Measurements from ENCODE around the gene AQP12B. TPM values are rescaled to one million over a fixed set of nuclear protein-coding genes. Genes with fewer than 3 reads are reported as not detected.

AQP12B gene
- polyA plus RNA-seq, 10 donors = 0.32 to 1.6 (median 0.74) TPM

DNA sequence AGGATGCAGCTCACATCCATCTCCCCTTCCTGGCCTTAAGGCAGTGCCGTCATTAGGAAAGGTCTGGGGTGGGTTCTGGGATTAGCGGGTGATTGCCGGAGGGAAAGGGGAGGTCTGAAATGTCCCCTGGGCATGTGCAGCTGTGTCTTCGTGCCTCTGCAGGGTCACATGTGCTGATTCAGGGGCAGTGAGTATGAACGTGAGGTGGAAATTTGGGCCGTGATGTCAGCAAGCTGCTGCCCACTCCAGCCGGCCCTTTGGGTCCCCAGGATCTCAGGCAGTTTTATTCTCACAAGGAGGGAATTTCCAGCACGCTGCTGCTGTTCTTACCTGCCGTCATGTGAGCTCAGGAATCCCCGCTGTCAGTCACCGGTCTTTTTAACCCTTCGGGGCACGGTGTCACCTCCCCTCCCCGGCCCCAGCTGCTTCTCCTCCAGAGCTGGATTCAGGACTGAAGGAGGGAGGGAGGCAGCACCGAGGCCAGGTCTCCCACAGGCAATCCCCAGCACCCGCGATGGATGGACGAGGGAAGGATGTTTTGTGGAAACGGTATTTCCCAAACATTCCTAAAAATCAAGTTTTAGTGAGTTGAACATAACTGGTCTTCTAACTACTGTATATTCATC, 33.9 kb downstream of the AQP12B start:
- DNase-seq = no peak

GRCh38 chr2:240648155-240648649, 34.5 kb downstream of the AQP12B start:
- no peak for DNase-seq

- no peak for DNase-seq
Measured at GRCh38 chr2:240647503-240648154, 35.1 kb downstream of the AQP12B start.

DNA sequence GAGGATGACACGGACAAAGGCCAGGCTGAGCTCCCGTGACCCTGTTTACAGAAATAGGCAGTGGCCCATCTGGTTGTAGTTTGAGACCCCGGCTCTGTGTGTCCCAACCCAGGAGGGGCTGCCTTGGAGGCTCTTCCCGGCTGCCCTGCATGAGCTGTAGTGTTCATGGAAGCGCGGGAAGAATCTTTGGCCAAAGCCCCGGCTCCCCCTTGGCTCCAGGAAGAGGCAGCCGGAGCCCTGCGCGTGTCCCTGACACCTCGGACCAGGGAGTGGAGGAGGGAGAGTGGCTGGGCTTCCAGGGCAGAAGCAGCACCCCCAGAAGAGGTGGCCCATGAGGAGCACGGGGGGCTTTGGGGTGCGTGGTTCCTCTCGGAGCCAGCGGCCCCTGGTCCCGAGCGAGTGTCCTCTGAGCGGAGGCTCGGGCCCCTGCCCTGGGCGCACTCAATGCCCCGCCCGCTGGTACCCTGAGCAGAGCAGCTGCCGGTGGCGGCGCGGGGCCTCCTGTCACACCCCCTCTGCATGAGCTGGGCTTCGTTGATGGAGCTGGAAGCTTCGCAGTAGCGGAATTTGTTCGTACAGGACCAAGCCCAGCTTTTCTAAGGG, 35.7 kb downstream of the AQP12B start:
- no peak for DNase-seq

- no peak for DNase-seq
Measured at GRCh38 chr2:240646176-240646899, 36.3 kb downstream of the AQP12B start.

DNA sequence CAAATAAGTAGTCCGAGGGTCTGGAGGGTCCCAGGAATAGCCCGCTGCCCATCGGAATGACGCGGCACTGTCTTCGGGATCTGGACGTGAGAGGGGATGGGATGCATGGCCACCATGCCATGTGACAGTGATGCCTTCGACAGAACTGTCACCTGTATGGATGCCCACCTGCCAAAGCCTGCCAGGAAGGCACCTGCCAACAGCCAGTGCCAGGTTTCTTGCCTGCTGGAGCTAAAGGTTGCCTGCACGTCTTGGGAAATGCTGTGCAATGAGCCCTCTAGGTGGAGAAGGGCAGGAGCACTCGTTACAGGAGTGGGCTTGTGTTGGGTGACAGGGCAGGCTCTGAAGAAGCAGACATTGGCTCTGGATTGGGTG, 36.9 kb downstream of the AQP12B start:
- no peak for DNase-seq

- DNase-seq = no peak
Measured at GRCh38 chr2:240645346-240645745, 37.3 kb downstream of the AQP12B start.

DNA sequence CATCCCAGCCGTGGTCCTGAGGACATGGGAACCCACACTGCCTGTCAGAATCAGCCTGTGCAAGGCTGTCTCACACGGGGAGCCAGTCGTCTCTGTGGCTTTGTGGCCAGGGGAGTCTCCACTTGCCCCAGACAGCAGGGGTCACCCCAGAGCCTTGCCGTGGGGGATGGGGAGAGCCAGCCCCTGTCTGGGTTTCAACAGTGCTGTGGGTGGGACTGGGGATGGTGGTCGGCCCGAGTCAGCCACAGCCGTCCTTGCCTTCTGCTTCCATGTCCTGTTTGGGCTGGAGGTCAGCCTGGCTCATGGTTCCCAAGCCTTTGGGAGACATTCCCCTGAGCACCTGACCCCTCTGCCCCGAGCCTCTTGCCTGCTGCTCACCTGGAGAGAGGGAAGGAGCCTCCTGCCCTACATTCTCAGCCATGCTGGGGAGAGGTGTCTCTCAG, 37.8 kb downstream of the AQP12B start:
- DNase-seq = no peak

GRCh38 chr2:240644171-240644651, 38.5 kb downstream of the AQP12B start:
- DNase-seq = no peak

DNA sequence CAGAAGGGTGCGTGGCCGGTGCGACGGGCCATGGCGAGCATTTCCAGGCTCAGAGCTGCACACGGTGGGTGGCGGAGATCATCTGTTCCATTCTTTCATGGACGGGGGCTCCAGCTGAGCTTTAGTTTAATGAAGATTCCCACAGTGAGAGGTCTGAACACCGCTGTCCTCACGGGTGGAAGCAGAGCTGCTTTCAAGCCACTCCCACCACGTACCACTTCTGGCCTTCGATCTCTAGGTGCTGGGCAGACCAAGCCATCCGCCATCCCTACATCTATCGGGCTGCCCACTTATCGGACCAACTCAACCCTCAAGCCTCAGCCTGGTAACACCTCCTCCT, 38.9 kb downstream of the AQP12B start:
- DNase-seq = no peak

DNA sequence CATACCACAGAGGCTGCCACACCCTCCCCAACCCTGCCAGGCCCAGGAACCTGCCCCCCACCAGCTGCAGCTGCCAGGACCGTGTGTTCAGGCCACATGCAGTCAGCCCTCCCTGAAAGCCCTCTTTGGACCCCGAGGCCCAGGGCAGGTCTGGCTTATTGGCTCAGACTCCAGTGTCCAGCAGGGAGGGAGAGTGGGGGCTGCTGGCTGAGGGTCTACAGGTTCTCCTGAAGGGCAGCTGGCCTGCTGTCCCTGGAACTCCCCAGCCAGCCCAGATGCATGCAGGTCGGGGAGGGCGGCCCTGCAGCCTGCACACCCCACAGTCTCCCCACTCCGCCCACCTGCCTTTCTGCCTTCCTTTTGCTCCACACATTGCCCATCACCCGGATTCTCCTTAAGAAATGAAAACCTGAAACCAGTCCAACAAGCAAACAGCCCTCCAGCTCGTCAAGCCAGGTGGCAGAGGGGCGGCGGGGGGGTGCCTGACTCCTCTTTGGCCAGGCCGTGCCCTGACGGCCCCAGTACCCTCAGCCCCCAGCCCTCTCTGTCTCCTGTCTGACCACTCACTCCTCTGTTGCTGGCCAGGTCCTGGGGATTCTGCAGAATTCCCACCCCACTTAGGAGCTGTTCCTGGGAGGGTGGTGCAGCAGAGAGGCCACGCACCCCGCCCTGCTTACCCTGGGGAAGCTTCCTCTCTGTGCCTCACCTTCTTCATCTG, 39.4 kb downstream of the AQP12B start:
- DNase-seq = no peak

DNA sequence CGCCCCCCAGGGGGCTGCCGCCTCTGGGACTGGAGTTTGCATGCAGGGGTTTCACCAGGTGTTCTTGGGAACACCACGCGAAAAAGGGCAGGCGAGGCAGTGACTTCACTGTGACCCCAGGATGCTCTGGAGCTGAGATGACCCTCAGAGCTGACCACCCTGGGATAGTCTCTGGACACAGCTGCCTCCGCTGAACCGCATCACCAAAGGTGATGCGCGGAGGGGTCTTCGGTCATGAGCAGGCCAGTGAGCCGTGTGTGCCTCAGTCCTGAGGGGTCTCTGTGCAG, 39.9 kb downstream of the AQP12B start:
- DNase-seq = no peak

GRCh38 chr2:240642061-240642805, 40.5 kb downstream of the AQP12B start:
- DNase-seq = no peak

DNA sequence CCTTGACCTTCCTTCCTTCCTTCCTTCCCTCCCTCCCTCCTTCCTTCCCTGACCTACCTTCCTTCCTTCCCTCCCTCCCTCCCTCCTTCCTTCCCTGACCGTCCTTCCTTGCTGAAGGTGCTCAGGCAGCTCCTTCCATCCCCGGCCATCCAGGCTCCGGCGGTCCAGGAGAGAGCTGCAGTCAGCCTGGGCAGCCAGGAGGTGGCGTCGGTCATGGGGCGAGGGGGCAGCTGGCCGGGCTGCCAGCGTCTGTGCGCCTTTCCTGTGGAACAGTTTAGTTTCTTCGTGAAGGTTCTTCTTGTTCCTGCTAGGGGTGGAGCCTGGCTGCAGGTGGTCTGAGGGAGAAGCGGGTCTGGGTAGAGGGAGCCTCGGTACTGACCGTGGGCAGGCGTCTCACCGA, 41.7 kb downstream of the AQP12B start:
- DNase-seq = no peak

DNA sequence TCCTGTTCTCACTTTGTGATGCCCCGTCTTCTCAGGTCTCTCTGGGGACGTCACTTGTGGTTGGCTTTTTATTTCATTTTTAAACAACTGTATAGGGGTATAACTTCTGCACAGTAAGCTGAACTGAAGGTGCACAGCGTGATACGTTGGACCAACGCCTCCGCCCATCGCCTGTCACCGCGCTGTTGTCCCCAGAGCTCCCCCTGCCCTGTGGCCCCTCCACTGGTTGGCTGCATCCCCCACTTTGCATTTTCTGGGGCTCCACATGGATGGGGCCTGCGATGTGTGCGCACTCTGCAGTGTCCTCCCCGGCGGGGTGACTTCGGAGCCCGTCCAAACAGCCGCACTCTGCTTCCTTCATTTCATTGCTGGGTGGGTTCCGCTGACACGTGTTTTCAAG, 43.1 kb downstream of the AQP12B start:
- no peak for DNase-seq

DNA sequence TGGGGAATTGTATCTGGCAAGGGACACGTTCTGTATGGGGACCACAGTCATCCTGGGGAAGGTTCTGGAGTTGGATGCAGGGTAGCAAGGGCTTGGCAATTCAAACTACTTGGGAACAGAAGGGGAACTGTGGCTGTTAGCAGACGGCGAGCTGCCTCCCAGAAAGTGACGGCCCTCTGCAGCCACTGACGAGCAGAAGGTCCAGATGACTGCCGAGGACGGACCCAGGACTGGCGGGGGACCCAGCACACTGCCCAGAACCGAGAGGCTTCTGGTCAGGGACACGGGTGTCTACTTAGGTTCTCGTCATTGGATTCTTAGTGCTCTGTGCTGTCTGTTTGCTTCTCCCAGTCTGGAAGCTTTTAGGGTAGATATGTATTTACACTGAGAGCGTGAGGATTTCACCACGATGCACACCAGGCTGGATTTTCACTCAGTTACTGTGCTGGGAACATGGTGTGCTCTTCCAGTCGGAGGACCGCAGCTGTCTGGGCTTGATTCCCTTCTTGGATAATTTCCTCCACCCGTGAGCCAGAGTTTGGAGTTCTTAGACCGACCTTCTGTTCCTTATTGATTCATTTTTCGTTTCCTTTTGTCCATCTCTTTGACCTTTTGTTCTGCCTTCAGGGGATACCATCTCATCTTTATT, 44.0 kb downstream of the AQP12B start:
- DNase-seq = peak; percentile 77 to 93 (median 81)

- DNase-seq = no peak
Measured at GRCh38 chr2:240637901-240638345, 44.8 kb downstream of the AQP12B start.

DNA sequence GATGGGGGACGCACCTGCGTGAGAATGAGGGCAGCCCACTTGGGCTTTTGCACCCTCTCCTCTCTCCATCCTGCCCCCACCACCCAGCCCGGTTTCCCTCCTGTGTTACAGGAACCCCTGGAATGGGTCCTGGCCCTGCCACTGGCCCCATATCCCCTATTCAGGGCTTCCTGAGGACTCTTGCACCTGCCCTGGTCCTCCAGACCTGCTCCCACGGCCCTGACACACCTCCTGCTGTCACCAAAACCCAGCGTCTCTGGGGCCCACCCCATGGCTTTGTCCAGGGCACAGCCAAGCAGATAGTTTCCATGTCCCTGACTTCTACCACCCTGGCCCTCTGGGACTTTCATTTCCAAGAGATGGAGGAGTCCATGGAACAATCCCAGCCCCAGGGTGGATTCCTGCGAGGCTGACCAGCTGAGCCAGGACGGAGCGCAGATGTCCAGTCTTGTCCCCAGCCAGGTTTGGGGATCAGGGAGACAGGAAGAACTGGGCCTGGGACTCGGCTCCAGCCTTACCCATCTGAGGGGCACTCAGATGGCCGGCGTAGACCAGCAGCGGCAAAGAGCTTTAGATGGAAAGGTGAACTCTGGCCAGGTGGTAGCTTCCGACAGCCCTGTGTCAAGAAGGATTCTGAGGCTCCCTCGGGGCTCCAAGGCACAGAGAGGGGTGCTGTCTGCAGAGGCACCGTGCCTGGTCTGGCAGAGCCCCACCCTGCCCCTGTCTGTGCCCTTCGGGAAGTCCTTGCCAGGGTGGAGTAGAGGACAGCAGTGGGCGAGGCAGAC, 45.4 kb downstream of the AQP12B start:
- DNase-seq = no peak

- DNase-seq = no peak
Measured at GRCh38 chr2:240636563-240637115, 46.0 kb downstream of the AQP12B start.

Data from muscle of back (tissue), 11 donors.